Measurements from ENCODE around the gene DUS4L. TPM values are rescaled to one million over a fixed set of nuclear protein-coding genes. Genes with fewer than 3 reads are reported as not detected.

DUS4L gene
- total RNA-seq, 1 donor from 2014 or later = 19.6 TPM

- Histone ChIP-seq H3K27me3 (ENCODE audit: control insufficient read depth, insufficient read depth, low read length) (no peaks in the 10 kb centered on the region), H3K36me3 (ENCODE audit: control insufficient read depth, insufficient read depth, low read length) (no peaks in the 10 kb centered on the region), H3K4me3 (ENCODE audit: low read depth, low read length) (no peak overlapping the region)
- no peak for DNase-seq (ENCODE audit: low read depth)
- TF ChIP-seq CTCF (IDR thresholded peaks at IDR 0.05; ENCODE audit: insufficient read depth, low read length, poor library complexity, severe bottlenecking) = no peak
These were observed 9.8 kb downstream of the DUS4L start for GRCh38 chr7:107573537-107573936.

- no peak for TF ChIP-seq CTCF (IDR thresholded peaks at IDR 0.05; ENCODE audit: insufficient read depth, low read length, poor library complexity, severe bottlenecking)
- Histone ChIP-seq H3K36me3 (ENCODE audit: control insufficient read depth, insufficient read depth, low read length) (no peaks in the 10 kb centered on the region), H3K27me3 (ENCODE audit: control insufficient read depth, insufficient read depth, low read length) (no peaks in the 10 kb centered on the region), H3K4me3 (ENCODE audit: low read depth, low read length) (peak overlapping the region; percentile 80)
- no peak for DNase-seq (ENCODE audit: low read depth)
These were observed 15.7 kb downstream of the DUS4L start for GRCh38 chr7:107579554-107579884.

- Histone ChIP-seq H3K27me3 (ENCODE audit: control insufficient read depth, insufficient read depth, low read length) (no peaks in the 10 kb centered on the region), H3K36me3 (ENCODE audit: control insufficient read depth, insufficient read depth, low read length) (no peaks in the 10 kb centered on the region), H3K4me3 (ENCODE audit: low read depth, low read length) (peak within 1 kb of the TSS; percentile 80)
- peak; percentile 26 for TF ChIP-seq CTCF (IDR thresholded peaks at IDR 0.05; ENCODE audit: insufficient read depth, low read length, poor library complexity, severe bottlenecking)
- no peak for DNase-seq (ENCODE audit: low read depth)
These were observed 16.3 kb downstream of the DUS4L start, which contains the start of gene BCAP29 for GRCh38 chr7:107579885-107580715. Gene BCAP29, plus strand, starts transcription at chr7:107580246. Its CDS starts 527 bp downstream, at chr7:107580773.

GRCh38 chr7:107580716-107581383 lies 17.1 kb downstream of the DUS4L start:
- DNase-seq (ENCODE audit: low read depth) = no peak
- Histone ChIP-seq H3K36me3 (ENCODE audit: control insufficient read depth, insufficient read depth, low read length) (no peaks in the 10 kb centered on the region), H3K27me3 (ENCODE audit: control insufficient read depth, insufficient read depth, low read length) (no peaks in the 10 kb centered on the region), H3K4me3 (ENCODE audit: low read depth, low read length) (peak overlapping the region; percentile 80)
- no peak for TF ChIP-seq CTCF (IDR thresholded peaks at IDR 0.05; ENCODE audit: insufficient read depth, low read length, poor library complexity, severe bottlenecking)

GRCh38 chr7:107581387-107582013 lies 17.7 kb downstream of the DUS4L start:
- Histone ChIP-seq H3K27me3 (ENCODE audit: control insufficient read depth, insufficient read depth, low read length) (no peaks in the 10 kb centered on the region), H3K4me3 (ENCODE audit: low read depth, low read length) (no peak overlapping the region), H3K36me3 (ENCODE audit: control insufficient read depth, insufficient read depth, low read length) (no peaks in the 10 kb centered on the region)
- no peak for DNase-seq (ENCODE audit: low read depth)
- TF ChIP-seq CTCF (IDR thresholded peaks at IDR 0.05; ENCODE audit: insufficient read depth, low read length, poor library complexity, severe bottlenecking) = no peak

All from kidney epithelial cell (primary cell).